Measurements from ENCODE around the gene TMEM255A. TPM values are rescaled to one million over a fixed set of nuclear protein-coding genes. Genes with fewer than 3 reads are reported as not detected.

Gene TMEM255A
- 1 to 10 TPM in 1 of 4 donors, under 1 TPM in 2, not detected in 1; 0.20 to 2.9 (median 0.67) TPM for total RNA-seq

- H3K4me1 ChIP-seq = peaks cover 4 to 8% of the 10 kb centered on the region in 2 donors
- DNase-seq = no peak
- peaks cover 3% of the 10 kb centered on the region for H3K27me3 ChIP-seq
- peak within 1 kb of the TSS in 1 of 3 donors; percentile 31 for H3K4me3 ChIP-seq (replicated peaks in 1 of 3)
- no peak for TF ChIP-seq POLR2A (IDR thresholded peaks at IDR 0.05)
- TF ChIP-seq, protein P1, sequence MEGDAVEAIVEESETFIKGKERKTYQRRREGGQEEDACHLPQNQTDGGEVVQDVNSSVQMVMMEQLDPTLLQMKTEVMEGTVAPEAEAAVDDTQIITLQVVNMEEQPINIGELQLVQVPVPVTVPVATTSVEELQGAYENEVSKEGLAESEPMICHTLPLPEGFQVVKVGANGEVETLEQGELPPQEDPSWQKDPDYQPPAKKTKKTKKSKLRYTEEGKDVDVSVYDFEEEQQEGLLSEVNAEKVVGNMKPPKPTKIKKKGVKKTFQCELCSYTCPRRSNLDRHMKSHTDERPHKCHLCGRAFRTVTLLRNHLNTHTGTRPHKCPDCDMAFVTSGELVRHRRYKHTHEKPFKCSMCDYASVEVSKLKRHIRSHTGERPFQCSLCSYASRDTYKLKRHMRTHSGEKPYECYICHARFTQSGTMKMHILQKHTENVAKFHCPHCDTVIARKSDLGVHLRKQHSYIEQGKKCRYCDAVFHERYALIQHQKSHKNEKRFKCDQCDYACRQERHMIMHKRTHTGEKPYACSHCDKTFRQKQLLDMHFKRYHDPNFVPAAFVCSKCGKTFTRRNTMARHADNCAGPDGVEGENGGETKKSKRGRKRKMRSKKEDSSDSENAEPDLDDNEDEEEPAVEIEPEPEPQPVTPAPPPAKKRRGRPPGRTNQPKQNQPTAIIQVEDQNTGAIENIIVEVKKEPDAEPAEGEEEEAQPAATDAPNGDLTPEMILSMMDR (IDR thresholded peaks at IDR 0.05) = no peak
- 3 to 20% methylated on average over 2 to 8 of the region's 49 CpGs for WGBS, 2 donors
- no peaks in the 10 kb centered on the region for H3K36me3 ChIP-seq
- H3K9me3 ChIP-seq = no peaks in the 10 kb centered on the region
- intact Hi-C loops (cut with DNase I) = no loop called here
- no peak within 1 kb of the TSS for H3K27ac ChIP-seq
Observed at GRCh38 chrX:120310861-120311726, at the start of gene TMEM255A. TMEM255A (minus strand) TSS chrX:120311461; CDS start chrX:120311309, 152 bp downstream.

GRCh38 chrX:120358737-120359456 is 47.6 kb upstream of the TMEM255A start:
- H3K9me3 ChIP-seq = no peaks in the 10 kb centered on the region
- DNase-seq = no peak
- intact Hi-C loops (cut with DNase I) = no loop called here
- no peak overlapping the region for H3K27ac ChIP-seq
- H3K27me3 ChIP-seq = no peaks in the 10 kb centered on the region
- H3K36me3 ChIP-seq = no peaks in the 10 kb centered on the region
- no peak overlapping the region for H3K4me3 ChIP-seq (replicated peaks in 1 of 3)
- TF ChIP-seq, protein P1 (IDR thresholded peaks at IDR 0.05) = no peak
- TF ChIP-seq POLR2A (IDR thresholded peaks at IDR 0.05) = no peak
- no peaks in the 10 kb centered on the region for H3K4me1 ChIP-seq
- WGBS, 2 donors = 84 to 86% methylated on average over 6 to 7 of the region's 7 CpGs

GRCh38 chrX:120357186-120357585 is 45.9 kb upstream of the TMEM255A start:
- H3K4me3 ChIP-seq (replicated peaks in 1 of 3) = no peak overlapping the region
- no peak for DNase-seq
- TF ChIP-seq POLR2A (IDR thresholded peaks at IDR 0.05) = no peak
- TF ChIP-seq, protein P1 (IDR thresholded peaks at IDR 0.05) = no peak
- H3K4me1 ChIP-seq = no peaks in the 10 kb centered on the region
- H3K36me3 ChIP-seq = no peaks in the 10 kb centered on the region
- intact Hi-C loops (cut with DNase I) = no loop called here
- 50 to 53% methylated on average over 2 of the region's 2 CpGs for WGBS, 2 donors
- no peaks in the 10 kb centered on the region for H3K27me3 ChIP-seq
- H3K9me3 ChIP-seq = no peaks in the 10 kb centered on the region
- no peak overlapping the region for H3K27ac ChIP-seq

GRCh38 chrX:120356084-120356483 is 44.8 kb upstream of the TMEM255A start:
- Histone ChIP-seq H3K27me3 (no peaks in the 10 kb centered on the region), H3K4me3 (replicated peaks in 1 of 3) (no peak overlapping the region), H3K27ac (no peak overlapping the region), H3K9me3 (no peaks in the 10 kb centered on the region), H3K4me1 (no peaks in the 10 kb centered on the region), H3K36me3 (no peaks in the 10 kb centered on the region)
- intact Hi-C loops (cut with DNase I) = no loop called here
- 78 to 86% methylated on average over 3 of the region's 3 CpGs for WGBS, 2 donors
- DNase-seq = no peak
- TF ChIP-seq, protein P1 (IDR thresholded peaks at IDR 0.05) = no peak
- no peak for TF ChIP-seq POLR2A (IDR thresholded peaks at IDR 0.05)
